GM21529 (cell line): ENCODE results near the gene HID1.

Source experiments
- ATAC-seq: cut with Tn5 transposase; IDR thresholded peaks from one replicate; pipeline ENCODE4 v1.9.1; 2021; ENCODE audit not compliant: unreplicated experiment

Gene HID1

GRCh38 chr17:74950207-74950606 is 22.4 kb downstream of the HID1 start:
- no peak for ATAC-seq

- no peak for ATAC-seq
These were observed 23.0 kb downstream of the HID1 start for GRCh38 chr17:74949455-74950115.

DNA sequence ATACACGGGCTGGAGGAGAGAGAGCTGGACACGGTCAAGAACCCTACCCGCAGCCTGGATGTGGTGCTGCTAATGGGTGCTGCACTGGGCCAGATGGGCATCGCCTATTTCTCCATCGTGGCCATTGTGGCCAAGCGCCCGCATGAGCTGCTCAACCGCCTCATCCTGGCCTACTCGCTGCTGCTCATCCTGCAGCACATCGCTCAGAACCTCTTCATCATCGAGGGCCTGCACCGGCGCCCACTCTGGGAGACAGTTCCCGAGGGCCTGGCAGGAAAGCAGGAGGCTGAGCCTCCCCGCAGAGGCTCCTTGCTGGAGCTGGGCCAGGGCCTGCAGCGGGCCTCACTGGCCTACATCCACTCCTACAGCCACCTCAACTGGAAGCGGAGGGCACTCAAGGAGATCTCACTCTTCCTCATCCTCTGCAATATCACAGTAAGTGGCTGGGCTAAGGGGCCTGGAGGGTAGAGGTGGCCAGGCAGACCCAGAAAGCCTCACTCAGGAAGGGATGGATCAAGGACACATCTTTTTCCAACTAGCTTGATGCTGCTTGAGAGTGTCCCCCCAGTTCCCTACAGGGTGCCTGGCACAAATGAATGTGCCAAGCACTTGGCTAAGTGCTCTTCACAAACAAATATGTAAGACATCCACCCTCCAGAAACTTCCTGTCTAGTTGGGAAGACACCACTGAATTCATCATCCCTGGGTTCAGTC is 25.4 kb downstream of the HID1 start:
- no peak for ATAC-seq

- ATAC-seq, result no peak
These were observed 25.9 kb downstream of the HID1 start for GRCh38 chr17:74946641-74947040.

- peak; percentile 57 for ATAC-seq
These were observed 27.0 kb downstream of the HID1 start for GRCh38 chr17:74945543-74945942.

GRCh38 chr17:74943808-74944522 is 28.6 kb downstream of the HID1 start:
- ATAC-seq, result no peak

- ATAC-seq, result no peak
These were observed 31.3 kb downstream of the HID1 start for GRCh38 chr17:74941128-74941725.

DNA sequence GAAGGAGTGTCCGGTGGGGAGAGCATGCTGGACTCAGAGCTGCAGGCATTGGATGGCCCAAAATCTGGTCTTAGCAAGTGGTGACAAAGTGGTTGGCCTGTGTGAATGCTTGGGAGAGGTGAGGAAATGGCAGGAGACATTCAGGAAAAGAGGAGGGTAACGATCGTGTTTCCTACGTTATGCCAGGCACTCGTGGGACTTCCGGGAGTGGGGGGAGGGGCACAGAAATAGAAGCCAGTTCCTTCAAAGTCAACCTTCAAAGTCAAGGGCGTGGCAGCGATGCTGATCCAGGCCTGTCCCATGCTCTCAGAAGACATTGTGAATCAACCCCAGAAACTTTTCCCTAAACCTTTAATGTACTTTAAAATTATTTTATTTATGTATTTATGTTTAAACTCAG is 33.0 kb downstream of the HID1 start:
- no peak for ATAC-seq

DNA sequence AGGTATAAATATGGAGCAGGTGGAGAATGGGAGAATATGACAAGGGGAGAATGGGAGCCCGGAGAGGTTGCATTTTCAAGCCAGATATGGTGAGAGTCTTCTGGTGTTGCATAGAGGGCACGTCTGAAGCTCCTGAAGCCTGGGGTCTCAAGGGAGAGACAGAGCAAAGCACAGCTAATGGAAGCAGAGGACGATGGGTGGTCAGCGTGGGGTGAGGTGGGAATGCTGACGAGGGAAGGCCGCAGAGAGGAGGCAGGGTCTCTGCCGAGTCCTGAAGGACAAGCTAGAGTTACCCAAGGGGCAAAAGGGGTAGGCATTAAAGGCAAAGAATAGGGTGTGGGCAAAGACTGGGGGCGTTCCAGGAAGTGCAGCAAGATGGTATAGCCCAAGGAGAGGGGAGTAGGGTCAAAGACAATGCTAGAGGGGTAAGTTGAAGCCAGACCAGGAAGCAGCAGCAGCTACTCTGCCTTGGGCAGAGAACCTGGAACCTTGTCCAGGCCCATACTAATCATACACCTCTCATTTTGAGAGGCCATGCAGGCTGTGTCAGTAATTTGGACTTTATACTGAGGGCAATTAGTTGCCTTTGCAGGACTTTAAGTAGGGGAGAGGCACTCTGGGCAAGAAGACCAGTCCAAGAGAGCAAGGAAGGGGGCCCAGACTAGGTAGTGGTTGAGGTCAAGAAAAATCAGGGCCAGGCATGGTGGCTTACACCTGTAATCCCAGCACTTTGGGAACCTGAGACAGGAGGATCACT is 34.2 kb downstream of the HID1 start:
- ATAC-seq, result no peak

DNA sequence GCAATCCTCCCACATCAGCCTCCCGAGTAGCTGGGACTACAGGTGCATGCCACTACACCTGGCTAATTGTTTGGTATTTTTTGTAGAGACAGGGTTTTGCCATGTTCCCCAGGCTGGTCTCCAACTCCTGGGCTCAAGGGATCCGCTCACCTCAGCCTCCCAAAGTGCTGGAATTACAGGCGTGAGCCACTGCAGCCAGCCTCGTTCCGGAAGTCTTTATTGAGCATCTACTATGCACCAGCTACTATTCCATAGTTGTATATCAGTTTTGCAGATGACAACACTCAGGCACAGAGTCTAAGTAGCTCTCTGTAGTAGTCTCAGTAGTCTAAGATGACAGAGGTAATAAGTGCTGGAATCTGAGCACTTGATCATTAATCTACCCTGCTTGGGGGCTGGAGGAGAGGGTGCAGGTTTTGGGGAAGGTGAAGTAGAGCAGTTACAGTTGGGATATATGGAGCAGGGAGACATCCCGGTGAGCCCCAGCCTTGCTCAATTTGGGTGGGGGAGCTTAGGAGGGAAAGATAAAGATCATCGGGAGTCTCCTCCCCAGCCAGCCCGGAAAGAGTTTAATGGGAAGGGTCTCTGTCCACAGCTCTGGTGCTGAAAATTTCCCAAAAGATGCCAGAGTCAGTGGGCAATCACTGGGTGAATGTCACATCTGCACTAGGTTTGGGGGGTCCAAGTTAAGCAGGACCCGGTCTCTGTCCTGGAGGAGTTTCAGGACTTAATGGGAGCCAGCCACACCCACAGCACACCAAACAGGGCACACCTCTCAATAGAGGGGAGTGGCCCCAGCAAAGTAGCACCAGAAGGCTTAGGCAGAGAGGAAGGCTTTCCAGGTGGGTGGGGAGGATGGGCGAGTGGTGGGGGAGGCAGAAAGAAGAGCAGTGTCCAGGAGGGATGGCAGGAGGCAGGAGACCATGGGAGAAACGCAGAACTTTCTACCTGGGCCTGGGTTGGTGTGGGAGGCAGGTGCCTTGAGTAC is 35.2 kb downstream of the HID1 start:
- ATAC-seq, result no peak

DNA sequence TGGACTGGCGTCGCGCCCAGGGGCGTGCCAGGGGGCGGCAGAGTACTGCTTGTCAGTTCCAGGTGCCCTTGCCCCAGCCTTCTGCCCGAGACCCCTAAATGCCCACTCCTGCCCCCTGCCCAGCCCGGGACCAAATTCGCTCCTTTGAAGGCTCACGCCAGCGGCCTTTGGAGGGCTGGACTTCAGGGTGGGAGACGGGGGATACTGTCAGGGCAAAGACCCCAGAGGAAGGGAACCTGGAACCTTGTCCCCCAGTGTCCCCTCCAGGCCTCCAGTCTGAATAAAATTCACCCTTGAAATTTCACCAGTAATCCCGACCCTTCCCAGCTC is 36.1 kb downstream of the HID1 start:
- no peak for ATAC-seq

GRCh38 chr17:74935585-74936469 is 36.7 kb downstream of the HID1 start, which contains the start of gene OTOP3:
Gene OTOP3, plus strand, starts transcription at chr17:74935898. Its CDS starts 24 bp downstream, at chr17:74935922.
- ATAC-seq, result no peak

GRCh38 chr17:74935048-74935447 is 37.5 kb downstream of the HID1 start:
- no peak for ATAC-seq

DNA sequence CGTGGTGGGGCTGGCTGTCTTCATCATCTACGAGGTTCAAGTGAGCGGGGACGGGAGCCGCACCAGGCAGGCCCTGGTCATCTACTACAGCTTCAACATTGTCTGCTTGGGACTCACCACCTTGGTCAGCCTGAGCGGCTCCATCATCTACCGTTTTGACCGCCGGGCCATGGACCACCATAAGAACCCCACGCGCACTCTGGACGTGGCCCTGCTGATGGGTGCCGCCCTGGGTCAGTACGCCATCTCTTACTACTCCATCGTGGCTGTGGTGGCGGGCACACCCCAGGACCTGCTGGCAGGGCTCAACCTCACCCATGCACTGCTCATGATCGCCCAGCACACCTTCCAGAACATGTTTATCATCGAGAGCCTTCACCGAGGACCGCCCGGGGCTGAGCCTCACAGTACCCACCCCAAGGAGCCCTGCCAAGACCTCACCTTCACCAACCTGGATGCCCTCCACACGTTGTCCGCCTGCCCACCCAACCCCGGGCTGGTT is 42.0 kb downstream of the HID1 start:
- no peak for ATAC-seq

DNA sequence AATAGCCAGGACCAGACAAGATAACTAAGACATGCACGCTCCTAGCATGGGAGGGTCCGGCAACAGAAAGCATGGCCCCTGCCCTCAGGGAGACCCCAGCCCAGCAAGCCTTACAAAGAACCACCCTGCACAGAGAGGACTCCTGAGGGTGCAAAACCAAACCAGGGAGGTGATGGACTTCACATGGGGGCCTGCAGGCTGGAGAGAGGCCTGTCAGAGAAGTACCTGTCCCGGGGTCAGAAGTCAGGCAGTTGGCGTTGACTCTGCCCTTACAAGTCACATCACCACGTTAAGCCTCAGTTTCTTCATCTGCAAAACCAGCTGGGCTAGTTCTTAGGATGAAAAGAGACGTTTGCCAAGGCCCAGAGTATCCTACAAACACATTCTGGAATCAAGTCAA is 43.8 kb downstream of the HID1 start:
- ATAC-seq, result no peak

DNA sequence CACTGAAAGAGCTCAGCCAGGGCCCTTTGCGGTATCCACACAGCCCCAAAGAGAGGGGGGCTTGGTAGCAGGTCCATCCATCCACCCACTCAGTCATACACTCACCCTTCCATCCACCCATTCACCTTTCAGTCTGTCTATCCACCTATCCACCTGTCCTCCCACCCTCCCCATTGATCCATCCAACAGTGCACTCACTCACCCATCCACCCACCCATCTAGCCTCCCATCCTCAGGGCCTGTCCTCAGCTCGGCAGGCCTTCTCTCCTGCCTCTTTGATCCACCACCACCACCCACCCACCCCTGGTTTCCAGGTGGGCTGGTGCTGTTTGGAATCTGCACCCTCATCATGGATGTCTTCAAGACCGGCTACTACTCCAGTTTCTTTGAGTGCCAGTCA is 47.3 kb downstream of the HID1 start:
- no peak for ATAC-seq

- ATAC-seq, result no peak
These were observed 48.2 kb downstream of the HID1 start, which contains the start of gene OTOP2 for GRCh38 chr17:74924250-74924948. Gene OTOP2, plus strand, starts transcription at chr17:74924273. Its CDS starts 360 bp downstream, at chr17:74924633.
